ENCODE results near the gene IL4R. TPM values are rescaled to one million over a fixed set of nuclear protein-coding genes. Genes with fewer than 3 reads are reported as not detected.
A peak's percentile ranks its signal among the peaks of the same experiment; 100 is the strongest.

The IL4R gene
- total and polyA plus RNA-seq, 2 of the 13 experiments (the other 11 are each of a cell fraction or from before 2014, with no cell fraction given): 15.9 to 49.6 TPM

DNA sequence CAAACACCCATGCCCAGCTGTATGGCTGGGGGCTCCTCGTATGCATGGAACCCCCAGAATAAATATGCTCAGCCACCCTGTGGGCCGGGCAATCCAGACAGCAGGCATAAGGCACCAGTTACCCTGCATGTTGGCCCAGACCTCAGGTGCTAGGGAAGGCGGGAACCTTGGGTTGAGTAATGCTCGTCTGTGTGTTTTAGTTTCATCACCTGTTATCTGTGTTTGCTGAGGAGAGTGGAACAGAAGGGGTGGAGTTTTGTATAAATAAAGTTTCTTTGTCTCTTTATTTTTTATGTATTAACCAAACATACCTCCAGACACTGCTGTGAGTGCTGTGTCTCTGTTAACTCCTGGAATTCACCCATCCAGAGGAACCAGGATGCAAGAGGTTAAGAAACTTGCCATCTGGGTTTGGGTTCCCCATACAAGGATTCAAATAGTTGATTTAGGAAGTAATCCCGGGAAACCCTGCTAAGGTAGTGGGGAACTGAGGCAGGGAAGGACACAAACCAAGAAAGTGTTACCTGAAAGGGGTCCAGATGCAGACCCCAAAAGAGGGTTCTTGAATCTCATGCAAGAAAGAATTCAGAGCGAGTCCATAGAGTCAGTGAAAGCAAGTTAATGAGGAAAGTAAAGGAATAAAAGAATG lies 50.8 kb downstream of the IL4R start (continued):
- TF ChIP-seq ARNT (IDR thresholded peaks at IDR 0.05) (no peak), IKZF1 (IDR thresholded peaks at IDR 0.05) (no peak), HNF4A (CRISPR knock-in tag; IDR thresholded peaks at IDR 0.05) (peak; percentile 65), RFXANK (CRISPR knock-in tag; IDR thresholded peaks at IDR 0.05) (no peak), ZNF292 (CRISPR knock-in tag; IDR thresholded peaks at IDR 0.05; ENCODE audit: borderline replicate concordance, low read depth) (no peak), NFYC (CRISPR knock-in tag; IDR thresholded peaks at IDR 0.05) (peak; percentile 29; the same call in 1 of the 2 replicates), ZBTB3 (CRISPR knock-in tag; IDR thresholded peaks at IDR 0.05; ENCODE audit: borderline replicate concordance, low read depth) (no peak), ZMYM4 (CRISPR knock-in tag; IDR thresholded peaks at IDR 0.05) (peak; percentile 60; the same call in 1 of the 2 replicates), ZNF234 (CRISPR knock-in tag; conservative IDR thresholded peaks at IDR 0.05) (no peak), TOE1 (CRISPR knock-in tag; IDR thresholded peaks at IDR 0.05) (no peak), FOSL2 (CRISPR knock-in tag; IDR thresholded peaks at IDR 0.05) (peak; percentile 90), ZNF430 (CRISPR knock-in tag; IDR thresholded peaks at IDR 0.05) (no peak), FLYWCH1 (CRISPR knock-in tag; IDR thresholded peaks at IDR 0.05) (no peak), BORCS8-MEF2B (CRISPR knock-in tag; IDR thresholded peaks at IDR 0.05) (no peak), CC2D1A (CRISPR knock-in tag; IDR thresholded peaks at IDR 0.05) (no peak), ZNF83 (CRISPR knock-in tag; IDR thresholded peaks at IDR 0.05; ENCODE audit: borderline replicate concordance) (no peak), HMGA1 (CRISPR knock-in tag; conservative IDR thresholded peaks at IDR 0.05) (no peak), HNRNPH1 (optimal IDR thresholded peaks at IDR 0.05; ENCODE audit: low read depth, low read length) (no peak)
- TF ChIP-seq, protein P1, sequence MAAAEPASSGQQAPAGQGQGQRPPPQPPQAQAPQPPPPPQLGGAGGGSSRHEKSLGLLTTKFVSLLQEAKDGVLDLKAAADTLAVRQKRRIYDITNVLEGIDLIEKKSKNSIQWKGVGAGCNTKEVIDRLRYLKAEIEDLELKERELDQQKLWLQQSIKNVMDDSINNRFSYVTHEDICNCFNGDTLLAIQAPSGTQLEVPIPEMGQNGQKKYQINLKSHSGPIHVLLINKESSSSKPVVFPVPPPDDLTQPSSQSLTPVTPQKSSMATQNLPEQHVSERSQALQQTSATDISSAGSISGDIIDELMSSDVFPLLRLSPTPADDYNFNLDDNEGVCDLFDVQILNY (CRISPR knock-in tag; conservative IDR thresholded peaks at IDR 0.05): peak; percentile 80
- TF ChIP-seq, protein P2, sequence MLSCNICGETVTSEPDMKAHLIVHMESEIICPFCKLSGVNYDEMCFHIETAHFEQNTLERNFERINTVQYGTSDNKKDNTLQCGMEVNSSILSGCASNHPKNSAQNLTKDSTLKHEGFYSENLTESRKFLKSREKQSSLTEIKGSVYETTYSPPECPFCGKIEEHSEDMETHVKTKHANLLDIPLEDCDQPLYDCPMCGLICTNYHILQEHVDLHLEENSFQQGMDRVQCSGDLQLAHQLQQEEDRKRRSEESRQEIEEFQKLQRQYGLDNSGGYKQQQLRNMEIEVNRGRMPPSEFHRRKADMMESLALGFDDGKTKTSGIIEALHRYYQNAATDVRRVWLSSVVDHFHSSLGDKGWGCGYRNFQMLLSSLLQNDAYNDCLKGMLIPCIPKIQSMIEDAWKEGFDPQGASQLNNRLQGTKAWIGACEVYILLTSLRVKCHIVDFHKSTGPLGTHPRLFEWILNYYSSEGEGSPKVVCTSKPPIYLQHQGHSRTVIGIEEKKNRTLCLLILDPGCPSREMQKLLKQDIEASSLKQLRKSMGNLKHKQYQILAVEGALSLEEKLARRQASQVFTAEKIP (CRISPR knock-in tag; IDR thresholded peaks at IDR 0.05; ENCODE audit: borderline replicate concordance): no peak
- TF ChIP-seq, protein P3, sequence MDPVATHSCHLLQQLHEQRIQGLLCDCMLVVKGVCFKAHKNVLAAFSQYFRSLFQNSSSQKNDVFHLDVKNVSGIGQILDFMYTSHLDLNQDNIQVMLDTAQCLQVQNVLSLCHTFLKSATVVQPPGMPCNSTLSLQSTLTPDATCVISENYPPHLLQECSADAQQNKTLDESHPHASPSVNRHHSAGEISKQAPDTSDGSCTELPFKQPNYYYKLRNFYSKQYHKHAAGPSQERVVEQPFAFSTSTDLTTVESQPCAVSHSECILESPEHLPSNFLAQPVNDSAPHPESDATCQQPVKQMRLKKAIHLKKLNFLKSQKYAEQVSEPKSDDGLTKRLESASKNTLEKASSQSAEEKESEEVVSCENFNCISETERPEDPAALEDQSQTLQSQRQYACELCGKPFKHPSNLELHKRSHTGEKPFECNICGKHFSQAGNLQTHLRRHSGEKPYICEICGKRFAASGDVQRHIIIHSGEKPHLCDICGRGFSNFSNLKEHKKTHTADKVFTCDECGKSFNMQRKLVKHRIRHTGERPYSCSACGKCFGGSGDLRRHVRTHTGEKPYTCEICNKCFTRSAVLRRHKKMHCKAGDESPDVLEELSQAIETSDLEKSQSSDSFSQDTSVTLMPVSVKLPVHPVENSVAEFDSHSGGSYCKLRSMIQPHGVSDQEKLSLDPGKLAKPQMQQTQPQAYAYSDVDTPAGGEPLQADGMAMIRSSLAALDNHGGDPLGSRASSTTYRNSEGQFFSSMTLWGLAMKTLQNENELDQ (CRISPR knock-in tag; IDR thresholded peaks at IDR 0.05; ENCODE audit: borderline replicate concordance): no peak
- TF ChIP-seq, protein P4, sequence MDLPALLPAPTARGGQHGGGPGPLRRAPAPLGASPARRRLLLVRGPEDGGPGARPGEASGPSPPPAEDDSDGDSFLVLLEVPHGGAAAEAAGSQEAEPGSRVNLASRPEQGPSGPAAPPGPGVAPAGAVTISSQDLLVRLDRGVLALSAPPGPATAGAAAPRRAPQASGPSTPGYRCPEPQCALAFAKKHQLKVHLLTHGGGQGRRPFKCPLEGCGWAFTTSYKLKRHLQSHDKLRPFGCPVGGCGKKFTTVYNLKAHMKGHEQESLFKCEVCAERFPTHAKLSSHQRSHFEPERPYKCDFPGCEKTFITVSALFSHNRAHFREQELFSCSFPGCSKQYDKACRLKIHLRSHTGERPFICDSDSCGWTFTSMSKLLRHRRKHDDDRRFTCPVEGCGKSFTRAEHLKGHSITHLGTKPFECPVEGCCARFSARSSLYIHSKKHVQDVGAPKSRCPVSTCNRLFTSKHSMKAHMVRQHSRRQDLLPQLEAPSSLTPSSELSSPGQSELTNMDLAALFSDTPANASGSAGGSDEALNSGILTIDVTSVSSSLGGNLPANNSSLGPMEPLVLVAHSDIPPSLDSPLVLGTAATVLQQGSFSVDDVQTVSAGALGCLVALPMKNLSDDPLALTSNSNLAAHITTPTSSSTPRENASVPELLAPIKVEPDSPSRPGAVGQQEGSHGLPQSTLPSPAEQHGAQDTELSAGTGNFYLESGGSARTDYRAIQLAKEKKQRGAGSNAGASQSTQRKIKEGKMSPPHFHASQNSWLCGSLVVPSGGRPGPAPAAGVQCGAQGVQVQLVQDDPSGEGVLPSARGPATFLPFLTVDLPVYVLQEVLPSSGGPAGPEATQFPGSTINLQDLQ (CRISPR knock-in tag; IDR thresholded peaks at IDR 0.05): no peak

Data from HepG2 (cell line).